Stimulated activated CD8-positive, alpha-beta memory T cell treated with anti-CD3 and anti-CD28 coated beads, Interleukin-7, amount 100 ng/mL, for 48 hours (primary cell): ENCODE data around the gene CD164L2.

ENCODE experiments used
- DNase-seq, 2 donors: peaks; one replicate each; pipeline ENCODE4 v3.0.0-alpha.2; 2020; ENCODE audit warnings: low read depth in 1 of 2; ENCODE audit errors: extremely low read depth in 1 of 2

Gene CD164L2

GRCh38 chr1:27365372-27366112 lies 17.6 kb downstream of the CD164L2 start:
- DNase-seq, result peak in 1 of 2 donors; percentile 67

- DNase-seq, result no peak
Observed at GRCh38 chr1:27364696-27365371, 18.3 kb downstream of the CD164L2 start.

GRCh38 chr1:27363766-27364695 lies 19.1 kb downstream of the CD164L2 start:
- DNase-seq, result no peak

- no peak for DNase-seq
Observed at GRCh38 chr1:27361553-27361952, 21.6 kb downstream of the CD164L2 start.

- no peak for DNase-seq
Observed at GRCh38 chr1:27361044-27361402, 22.1 kb downstream of the CD164L2 start.

- no peak for DNase-seq
Observed at GRCh38 chr1:27360159-27361043, 22.7 kb downstream of the CD164L2 start.

GRCh38 chr1:27359822-27360158 lies 23.3 kb downstream of the CD164L2 start:
- DNase-seq, result no peak

- DNase-seq, result no peak
Observed at GRCh38 chr1:27358928-27359313, 24.2 kb downstream of the CD164L2 start.

- no peak for DNase-seq
Observed at GRCh38 chr1:27358038-27358927, 24.9 kb downstream of the CD164L2 start.

- peak in 1 of 2 donors; percentile 45 for DNase-seq
Observed at GRCh38 chr1:27357281-27358037, 25.7 kb downstream of the CD164L2 start.

- DNase-seq, result peak in 1 of 2 donors; percentile 35
Observed at GRCh38 chr1:27356619-27357280, 26.4 kb downstream of the CD164L2 start.

GRCh38 chr1:27356277-27356618 lies 26.9 kb downstream of the CD164L2 start:
- no peak for DNase-seq

GRCh38 chr1:27355683-27356082 lies 27.4 kb downstream of the CD164L2 start:
- no peak for DNase-seq

- no peak for DNase-seq
Observed at GRCh38 chr1:27353629-27354028, 29.5 kb downstream of the CD164L2 start.

GRCh38 chr1:27353166-27353565 lies 30.0 kb downstream of the CD164L2 start:
- DNase-seq, result no peak

- DNase-seq, result no peak
Observed at GRCh38 chr1:27351541-27352107, 31.5 kb downstream of the CD164L2 start.

GRCh38 chr1:27350663-27351540 lies 32.2 kb downstream of the CD164L2 start:
- no peak for DNase-seq
